HG02610 (cell line): ENCODE measurements around the gene RAP1GAP.

Experiments used
- ATAC-seq: cut with Tn5 transposase; IDR thresholded peaks from one replicate; pipeline ENCODE4 v1.9.1; 2021; ENCODE audit warnings: mild to moderate bottlenecking, moderate library complexity; ENCODE audit not compliant: unreplicated experiment

Gene RAP1GAP

GRCh38 chr1:21596174-21596573 lies 73.0 kb downstream of the RAP1GAP start:
- ATAC-seq, result no peak

- ATAC-seq, result no peak
These were observed 73.9 kb downstream of the RAP1GAP start for GRCh38 chr1:21594935-21595897.

DNA sequence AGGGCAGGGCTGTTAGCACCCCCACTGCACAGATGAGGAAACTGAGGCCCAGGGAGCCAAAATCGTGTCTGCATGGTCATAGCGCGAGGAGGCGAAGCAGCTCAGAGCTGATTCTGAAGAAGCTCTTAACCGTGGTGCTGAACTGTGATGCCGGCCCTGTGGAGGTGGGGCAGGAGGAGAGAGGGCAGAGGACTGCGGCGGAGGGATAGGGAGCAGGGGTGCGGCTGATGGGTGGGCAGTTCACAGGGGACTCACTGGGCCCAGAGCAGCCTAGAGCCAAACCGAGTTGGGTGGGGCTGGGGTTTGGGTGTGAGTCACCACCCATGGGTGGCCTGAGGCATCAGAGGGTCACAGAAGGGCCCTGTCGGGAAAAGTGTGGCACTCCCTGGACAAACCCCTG lies 74.7 kb downstream of the RAP1GAP start:
- ATAC-seq, result no peak

DNA sequence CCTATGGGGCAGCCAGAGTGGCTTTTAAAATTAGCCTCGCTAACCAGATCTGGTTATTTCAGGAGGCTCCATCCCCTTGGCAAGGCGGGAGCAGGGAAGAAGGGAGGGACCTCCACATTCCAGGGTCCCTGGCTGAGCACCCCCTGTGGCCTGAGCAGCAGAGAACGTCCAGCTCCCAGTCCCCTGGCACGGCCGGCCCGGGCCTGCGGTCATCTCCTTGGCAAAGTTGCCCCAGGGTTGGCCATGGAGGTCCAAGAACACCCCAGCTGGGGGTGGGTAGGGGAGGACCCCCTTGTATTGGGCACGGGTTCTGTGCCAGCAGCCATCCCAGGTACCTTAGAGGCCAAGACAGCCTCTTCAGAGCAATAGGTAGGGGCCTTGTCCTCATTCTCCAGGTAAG lies 75.9 kb downstream of the RAP1GAP start:
- no peak for ATAC-seq

DNA sequence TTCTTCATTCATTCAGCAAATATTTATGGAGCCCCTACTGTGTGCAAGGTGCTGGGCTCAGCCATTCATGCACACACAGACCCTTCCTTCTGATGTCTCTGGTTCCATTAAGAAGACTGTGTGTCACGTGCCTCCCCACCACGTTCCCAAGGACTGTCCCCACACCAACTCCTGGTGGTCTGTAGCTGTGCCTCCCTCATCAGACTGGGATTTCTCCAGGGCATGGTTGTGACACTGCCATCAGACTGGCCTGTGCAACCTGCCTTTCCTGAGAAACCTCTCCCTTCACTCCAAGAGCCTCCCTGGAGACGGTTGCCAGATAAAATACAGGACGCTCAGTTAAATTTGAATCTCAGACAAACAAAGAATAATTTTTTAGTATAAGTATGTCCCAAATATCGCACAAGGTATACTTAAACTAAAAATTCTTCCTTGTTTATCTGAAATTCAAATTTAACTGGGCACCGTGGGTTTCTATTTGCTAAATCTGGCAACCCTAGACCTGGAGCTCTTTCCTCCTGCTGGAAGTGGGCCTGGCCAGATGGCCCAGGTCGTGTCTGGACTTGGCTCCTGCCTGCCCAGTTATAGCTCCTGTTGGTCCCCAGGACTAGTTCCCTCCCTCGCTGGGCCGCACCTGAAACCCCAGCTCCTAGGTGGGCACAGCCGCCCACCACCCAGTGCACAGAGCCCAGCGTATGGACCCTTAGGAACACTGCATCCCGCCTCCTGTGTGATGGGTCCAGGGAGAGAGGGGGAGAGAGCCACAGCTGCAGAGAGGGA lies 76.9 kb downstream of the RAP1GAP start:
- ATAC-seq, result no peak

DNA sequence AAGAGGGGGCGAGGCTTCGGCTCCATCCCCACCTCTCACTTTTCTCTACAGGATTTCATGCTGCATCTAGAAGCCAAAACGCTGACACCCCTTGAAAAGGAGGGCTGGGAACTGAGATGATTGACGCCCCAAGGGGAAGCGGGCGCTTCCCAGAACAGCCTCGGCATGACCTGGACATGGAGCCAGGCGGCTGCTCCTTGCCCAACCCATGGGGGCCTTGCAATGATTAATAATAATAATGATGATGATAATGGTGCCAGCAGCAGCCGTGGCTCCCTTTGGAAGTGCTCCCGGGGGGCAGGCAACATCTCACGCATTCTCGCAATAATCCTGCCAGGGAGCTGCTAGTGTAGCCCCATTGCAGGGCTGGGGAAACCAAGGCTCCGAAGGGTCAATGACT lies 78.2 kb downstream of the RAP1GAP start:
- ATAC-seq, result no peak

- no peak for ATAC-seq
These were observed 78.9 kb downstream of the RAP1GAP start for GRCh38 chr1:21590126-21590880.

- ATAC-seq, result no peak
These were observed 79.5 kb downstream of the RAP1GAP start for GRCh38 chr1:21589618-21590017.

DNA sequence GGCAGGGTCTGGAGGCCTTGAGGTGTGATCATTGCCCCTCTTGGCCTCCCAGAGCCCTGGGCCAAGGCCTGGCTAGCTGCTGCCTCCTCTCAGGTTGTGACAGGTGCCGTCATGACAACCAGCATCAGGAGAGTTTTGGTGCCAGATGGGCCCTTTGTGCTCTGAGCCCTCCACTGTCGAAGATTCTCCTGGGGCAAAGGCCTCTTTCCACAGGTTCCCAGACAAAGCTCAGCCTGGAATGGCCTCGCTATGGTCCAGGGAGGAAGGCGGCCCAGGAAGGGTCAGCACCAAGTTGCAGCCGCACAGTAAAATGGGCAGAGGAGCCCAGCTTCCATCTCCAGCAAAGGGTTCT lies 81.6 kb downstream of the RAP1GAP start:
- no peak for ATAC-seq

GRCh38 chr1:21586846-21587601 lies 82.1 kb downstream of the RAP1GAP start:
- no peak for ATAC-seq

GRCh38 chr1:21586222-21586621 lies 82.9 kb downstream of the RAP1GAP start:
- ATAC-seq, result no peak

- ATAC-seq, result no peak
These were observed 84.1 kb downstream of the RAP1GAP start for GRCh38 chr1:21585037-21585436.

GRCh38 chr1:21584096-21584495 lies 85.1 kb downstream of the RAP1GAP start:
- ATAC-seq, result no peak

DNA sequence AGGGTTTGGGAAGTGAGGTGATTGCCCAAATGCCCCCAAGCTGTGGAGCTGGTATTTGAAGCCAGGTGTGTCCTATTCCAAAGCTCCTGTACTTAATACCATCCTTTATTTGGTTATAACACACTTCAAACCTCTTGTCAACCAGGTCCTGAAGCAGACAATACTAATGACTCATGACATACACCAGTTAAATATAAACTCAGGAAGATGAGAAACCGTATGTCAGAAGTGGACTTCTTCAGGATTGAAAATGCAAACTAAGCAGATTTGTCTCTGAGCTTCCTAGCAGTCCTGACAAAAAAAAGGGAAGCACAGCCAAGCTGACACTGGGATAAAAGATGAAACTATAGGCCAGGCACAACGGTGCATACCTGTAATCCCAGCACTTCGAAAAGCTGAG lies 89.4 kb downstream of the RAP1GAP start:
- ATAC-seq, result no peak

GRCh38 chr1:21577933-21578332 lies 91.2 kb downstream of the RAP1GAP start:
- no peak for ATAC-seq

DNA sequence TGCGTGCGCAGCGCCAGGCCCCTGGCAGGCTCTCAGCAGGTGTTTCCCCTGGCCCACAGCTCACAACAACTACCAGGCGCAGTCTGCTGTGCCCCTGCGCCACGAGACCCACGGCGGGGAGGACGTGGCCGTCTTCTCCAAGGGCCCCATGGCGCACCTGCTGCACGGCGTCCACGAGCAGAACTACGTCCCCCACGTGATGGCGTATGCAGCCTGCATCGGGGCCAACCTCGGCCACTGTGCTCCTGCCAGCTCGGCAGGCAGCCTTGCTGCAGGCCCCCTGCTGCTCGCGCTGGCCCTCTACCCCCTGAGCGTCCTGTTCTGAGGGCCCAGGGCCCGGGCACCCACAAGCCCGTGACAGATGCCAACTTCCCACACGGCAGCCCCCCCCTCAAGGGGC lies 91.8 kb downstream of the RAP1GAP start:
- no peak for ATAC-seq

GRCh38 chr1:21576798-21577187 lies 92.4 kb downstream of the RAP1GAP start:
- ATAC-seq, result no peak

- no peak for ATAC-seq
These were observed 92.9 kb downstream of the RAP1GAP start for GRCh38 chr1:21576031-21576797.

DNA sequence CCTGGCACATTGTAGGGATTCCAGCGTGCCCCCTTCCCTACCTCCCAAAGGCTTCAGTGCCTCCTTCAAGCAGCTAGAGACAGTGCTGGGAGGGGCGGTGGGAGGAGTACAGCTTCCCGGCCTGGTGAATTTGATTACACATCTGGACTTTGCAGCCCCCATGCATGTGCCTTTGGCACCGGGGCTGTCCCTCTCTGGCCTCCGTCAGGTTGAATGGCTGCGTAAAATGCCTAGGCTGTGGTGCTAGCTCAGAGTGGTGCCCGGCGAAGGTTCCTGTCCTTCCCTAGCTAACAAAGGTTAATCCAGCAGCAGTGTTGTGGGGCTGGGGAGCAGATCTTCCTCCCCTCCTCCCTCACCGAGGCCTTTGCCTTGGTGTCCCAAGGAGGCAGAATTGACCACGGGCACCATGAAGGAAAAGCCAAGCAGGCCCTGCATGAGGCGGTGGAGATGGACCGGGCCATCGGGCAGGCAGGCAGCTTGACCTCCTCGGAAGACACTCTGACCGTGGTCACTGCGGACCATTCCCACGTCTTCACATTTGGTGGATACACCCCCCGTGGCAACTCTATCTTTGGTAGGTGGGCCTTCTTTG lies 93.7 kb downstream of the RAP1GAP start:
- ATAC-seq, result no peak
